ENCODE results near the gene DHX58.

DHX58 gene

GRCh38 chr17:42135664-42136653, 23.4 kb upstream of the DHX58 start:
- CTCF ChIA-PET, result interaction anchor here (0.6 to 2.0 kb wide), 5 partner anchors 16 to 345 kb away, joined by 3 to 6 read pairs (median 4); no protein-coding TSS in a partner anchor
- H3K27ac Mint-ChIP-seq, result peak overlapping the region; percentile 83
- H3K27me3 Mint-ChIP-seq, result no peaks in the 10 kb centered on the region
- H3K4me1 Mint-ChIP-seq, result peaks cover 53% of the 10 kb centered on the region
- H3K36me3 Mint-ChIP-seq, result peaks cover 31% of the 10 kb centered on the region
- no peak overlapping the region for H3K4me3 Mint-ChIP-seq
- no peaks in the 10 kb centered on the region for H3K9me3 Mint-ChIP-seq
- DNase-seq, result no peak

- H3K4me1 Mint-ChIP-seq, result peaks cover 55% of the 10 kb centered on the region
- H3K27me3 Mint-ChIP-seq, result no peaks in the 10 kb centered on the region
- H3K36me3 Mint-ChIP-seq, result peaks cover 37% of the 10 kb centered on the region
- H3K9me3 Mint-ChIP-seq, result no peaks in the 10 kb centered on the region
- H3K4me3 Mint-ChIP-seq, result no peak overlapping the region
- no peak overlapping the region for H3K27ac Mint-ChIP-seq
- no peak for DNase-seq
- CTCF ChIA-PET, result interaction anchor here (1.0 to 2.0 kb wide), 3 partner anchors 46 to 170 kb away, joined by 4 to 6 read pairs (median 5); no protein-coding TSS in a partner anchor
Measured at GRCh38 chr17:42135151-42135550, 22.6 kb upstream of the DHX58 start.

- no peaks in the 10 kb centered on the region for H3K27me3 Mint-ChIP-seq
- H3K36me3 Mint-ChIP-seq, result peaks cover 41% of the 10 kb centered on the region
- CTCF ChIA-PET, result interaction anchor here (1.0 kb wide), 1 partner anchor 15 kb away, joined by 3 read pairs; no protein-coding TSS in a partner anchor
- H3K27ac Mint-ChIP-seq, result peak overlapping the region; percentile 75
- H3K9me3 Mint-ChIP-seq, result no peaks in the 10 kb centered on the region
- peaks cover 55% of the 10 kb centered on the region for H3K4me1 Mint-ChIP-seq
- no peak for DNase-seq
- no peak overlapping the region for H3K4me3 Mint-ChIP-seq
Measured at GRCh38 chr17:42133461-42134041, 21.0 kb upstream of the DHX58 start.

- Mint-ChIP-seq H3K4me3 (no peak overlapping the region), H3K36me3 (peaks cover 48% of the 10 kb centered on the region), H3K4me1 (peaks cover 55% of the 10 kb centered on the region), H3K9me3 (no peaks in the 10 kb centered on the region), H3K27me3 (no peaks in the 10 kb centered on the region), H3K27ac (peak overlapping the region; percentile 75)
- CTCF ChIA-PET, result interaction anchor here (1.0 kb wide), 1 partner anchor 14 kb away, joined by 3 read pairs; no protein-coding TSS in a partner anchor
- DNase-seq, result no peak
Measured at GRCh38 chr17:42132941-42133340, 20.4 kb upstream of the DHX58 start.

GRCh38 chr17:42131981-42132432, 19.5 kb upstream of the DHX58 start:
- Mint-ChIP-seq H3K27ac (peak overlapping the region; percentile 82), H3K36me3 (peaks cover 55% of the 10 kb centered on the region), H3K9me3 (no peaks in the 10 kb centered on the region), H3K4me3 (no peak overlapping the region), H3K4me1 (peaks cover 55% of the 10 kb centered on the region), H3K27me3 (no peaks in the 10 kb centered on the region)
- DNase-seq, result no peak
- CTCF ChIA-PET, result interaction anchor here (3.8 kb wide), 1 partner anchor 108 kb away, joined by 17 read pairs; no protein-coding TSS in a partner anchor

- no peak for DNase-seq
- CTCF ChIA-PET, result interaction anchor here (1.0 to 3.8 kb wide), 2 partner anchors 14 to 107 kb away, joined by 3 to 17 read pairs; no protein-coding TSS in a partner anchor
- H3K27me3 Mint-ChIP-seq, result no peaks in the 10 kb centered on the region
- H3K27ac Mint-ChIP-seq, result peak overlapping the region; percentile 15
- H3K4me3 Mint-ChIP-seq, result no peak overlapping the region
- H3K9me3 Mint-ChIP-seq, result no peaks in the 10 kb centered on the region
- H3K36me3 Mint-ChIP-seq, result peaks cover 51% of the 10 kb centered on the region
- H3K4me1 Mint-ChIP-seq, result peaks cover 48% of the 10 kb centered on the region
Measured at GRCh38 chr17:42131232-42131631, 18.7 kb upstream of the DHX58 start.

- no peak overlapping the region for H3K27ac Mint-ChIP-seq
- H3K9me3 Mint-ChIP-seq, result no peaks in the 10 kb centered on the region
- no peaks in the 10 kb centered on the region for H3K27me3 Mint-ChIP-seq
- H3K4me3 Mint-ChIP-seq, result no peak overlapping the region
- DNase-seq, result no peak
- peaks cover 39% of the 10 kb centered on the region for H3K4me1 Mint-ChIP-seq
- CTCF ChIA-PET, result interaction anchor here (0.9 to 3.8 kb wide), 7 partner anchors 11 to 276 kb away, joined by 3 to 17 read pairs (median 4); partner anchors contain the start of gene GHDC
- peaks cover 52% of the 10 kb centered on the region for H3K36me3 Mint-ChIP-seq
Measured at GRCh38 chr17:42130310-42130936, 17.9 kb upstream of the DHX58 start.

- Mint-ChIP-seq H3K27me3 (no peaks in the 10 kb centered on the region), H3K4me1 (peaks cover 34% of the 10 kb centered on the region), H3K27ac (no peak overlapping the region), H3K9me3 (no peaks in the 10 kb centered on the region), H3K4me3 (no peak overlapping the region), H3K36me3 (peaks cover 56% of the 10 kb centered on the region)
- DNase-seq, result no peak
- CTCF ChIA-PET, result interaction anchor here (0.7 to 3.8 kb wide), 5 partner anchors 9 to 398 kb away, joined by 3 to 17 read pairs (median 4); no protein-coding TSS in a partner anchor
Measured at GRCh38 chr17:42129109-42129837, 16.8 kb upstream of the DHX58 start.

GRCh38 chr17:42127414-42127813, 14.9 kb upstream of the DHX58 start:
- peaks cover 16% of the 10 kb centered on the region for H3K4me1 Mint-ChIP-seq
- DNase-seq, result no peak
- H3K27me3 Mint-ChIP-seq, result no peaks in the 10 kb centered on the region
- peaks cover 52% of the 10 kb centered on the region for H3K36me3 Mint-ChIP-seq
- H3K4me3 Mint-ChIP-seq, result no peak overlapping the region
- CTCF ChIA-PET, result no interaction called here
- H3K27ac Mint-ChIP-seq, result no peak overlapping the region
- no peaks in the 10 kb centered on the region for H3K9me3 Mint-ChIP-seq

- H3K9me3 Mint-ChIP-seq, result no peaks in the 10 kb centered on the region
Measured at GRCh38 chr17:42126836-42127235, 14.3 kb upstream of the DHX58 start.

GRCh38 chr17:42125565-42125964, 13.1 kb upstream of the DHX58 start:
- peaks cover 6% of the 10 kb centered on the region for H3K4me1 Mint-ChIP-seq
- no peak overlapping the region for H3K27ac Mint-ChIP-seq
- CTCF ChIA-PET, result interaction anchor here (0.6 to 1.1 kb wide), 2 partner anchors 97 to 162 kb away, joined by 3 read pairs; no protein-coding TSS in a partner anchor
- H3K27me3 Mint-ChIP-seq, result no peaks in the 10 kb centered on the region
- H3K36me3 Mint-ChIP-seq, result peaks cover 45% of the 10 kb centered on the region
- no peak overlapping the region for H3K4me3 Mint-ChIP-seq
- H3K9me3 Mint-ChIP-seq, result no peaks in the 10 kb centered on the region
- DNase-seq, result no peak

More at GRCh38 chr17:42126836-42127235, 14.3 kb upstream of the DHX58 start:
- DNase-seq, result no peak
- Mint-ChIP-seq H3K4me1 (peaks cover 10% of the 10 kb centered on the region), H3K36me3 (peaks cover 52% of the 10 kb centered on the region), H3K27me3 (no peaks in the 10 kb centered on the region), H3K27ac (no peak overlapping the region), H3K4me3 (no peak overlapping the region)
- CTCF ChIA-PET, result no interaction called here

GRCh38 chr17:42124256-42124655, 11.7 kb upstream of the DHX58 start:
- no peak for DNase-seq
- Mint-ChIP-seq H3K27me3 (no peaks in the 10 kb centered on the region), H3K4me1 (peaks cover 19% of the 10 kb centered on the region), H3K4me3 (no peak overlapping the region), H3K36me3 (peaks cover 34% of the 10 kb centered on the region), H3K27ac (no peak overlapping the region), H3K9me3 (no peaks in the 10 kb centered on the region)
- CTCF ChIA-PET, result interaction anchor here (1.1 kb wide), 1 partner anchor 57 kb away, joined by 3 read pairs; no protein-coding TSS in a partner anchor

Measured in activated naive CD4-positive, alpha-beta T cell treated with anti-CD3 and anti-CD28 coated beads, Interleukin-2, amount 10 ng/mL, durations not matched to agents 7 days and 5 days (primary cell).